C4-2B (cell line): Measurements from ENCODE around the gene KDM6A.
"Not testable (repeated sequence)": the region's sequence is repeated elsewhere in the genome, so short reads cannot be mapped to it uniquely, and the experiment has no call there.

Experiments
- H3K27ac ChIP-seq: fragments of 450-650 bp; 2 replicates; pipeline ENCODE4 v1.5.1; 2017
- CTCF ChIP-seq: fragments of 450-650 bp; conservative IDR thresholded peaks from 2 replicates; pipeline ENCODE4 v1.5.1; 2017; ENCODE audit warnings: mild to moderate bottlenecking
- ZFX ChIP-seq: fragments of 450-650 bp; IDR thresholded peaks from 2 replicates; pipeline ENCODE4 v1.6.1; 2017

KDM6A gene

DNA sequence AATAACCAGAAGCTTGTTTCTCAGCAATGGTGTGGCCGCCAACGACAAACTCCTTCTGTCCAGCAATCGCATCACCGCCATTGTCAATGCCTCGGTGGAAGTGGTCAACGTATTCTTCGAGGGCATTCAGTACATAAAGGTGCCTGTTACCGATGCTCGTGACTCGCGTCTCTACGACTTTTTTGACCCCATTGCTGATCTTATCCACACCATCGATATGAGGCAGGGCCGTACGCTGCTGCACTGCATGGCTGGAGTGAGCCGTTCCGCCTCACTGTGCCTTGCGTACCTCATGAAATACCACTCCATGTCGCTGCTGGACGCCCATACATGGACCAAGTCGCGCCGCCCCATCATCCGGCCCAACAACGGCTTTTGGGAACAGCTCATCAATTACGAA is 28.8 kb upstream of the KDM6A start:
- TF ChIP-seq ZFX (no peak), CTCF (no peak)

DNA sequence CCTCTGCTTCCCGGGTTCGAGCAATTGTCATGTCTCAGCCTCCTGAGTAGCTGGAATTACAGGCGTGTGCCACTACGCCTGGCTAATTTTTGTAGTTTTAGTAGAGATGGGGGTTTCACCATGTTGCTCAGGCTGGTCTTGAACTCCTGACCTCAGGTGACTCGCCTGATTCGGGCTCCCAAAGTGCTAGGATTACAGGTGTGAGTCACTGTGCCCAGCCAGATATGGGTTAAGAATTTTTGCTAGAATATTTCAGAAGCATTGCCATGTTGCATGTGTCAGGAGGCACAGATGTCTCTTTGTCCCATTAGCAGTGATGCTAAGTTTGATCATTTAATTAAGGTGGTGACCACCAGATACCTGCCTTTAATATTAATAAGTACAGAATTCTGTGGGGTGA is 22.1 kb upstream of the KDM6A start:
- H3K27ac ChIP-seq = not testable (repeated sequence)

More for the DNA sequence above, 28.8 kb upstream of the KDM6A start:
- H3K27ac ChIP-seq = no peak overlapping the region

GRCh38 chrX:44871114-44871645 is 1.8 kb upstream of the KDM6A start:
- peak overlapping the region; percentile 61 for H3K27ac ChIP-seq
- TF ChIP-seq ZFX (no peak), CTCF (no peak)

GRCh38 chrX:44871931-44872820 is 812 bp upstream of the KDM6A start:
- H3K27ac ChIP-seq = peak overlapping the region; percentile 100
- no peak for TF ChIP-seq CTCF
- TF ChIP-seq ZFX = peak; percentile 47

GRCh38 chrX:44873415-44874276 is 658 bp downstream of the KDM6A start:
- H3K27ac ChIP-seq = peak overlapping the region; percentile 100
- TF ChIP-seq ZFX (no peak), CTCF (no peak)

- H3K27ac ChIP-seq = peak overlapping the region; percentile 100
- TF ChIP-seq CTCF (no peak), ZFX (no peak)
These were observed 1.6 kb downstream of the KDM6A start for GRCh38 chrX:44874420-44875184.

DNA sequence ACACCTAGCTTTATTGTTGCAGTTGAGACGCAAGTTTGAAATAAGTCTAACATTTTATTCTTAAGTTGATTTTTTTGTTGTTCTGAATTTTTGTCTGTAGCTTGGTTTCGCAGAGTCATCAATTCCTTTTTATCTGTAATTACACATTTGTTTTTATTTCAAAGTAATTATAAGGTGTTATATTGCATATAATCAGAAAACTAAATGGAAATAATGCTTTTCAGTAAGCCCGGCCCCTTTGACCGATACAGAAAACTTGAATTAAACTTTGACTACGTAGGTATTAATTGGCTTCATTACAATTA is 2.1 kb downstream of the KDM6A start:
- no peak overlapping the region for H3K27ac ChIP-seq
- no peak for TF ChIP-seq CTCF
- no peak for TF ChIP-seq ZFX
